Activated CD8-positive, alpha-beta T cell treated with anti-CD3 and anti-CD28 coated beads for 36 hours (primary cell): ENCODE results near the gene SUPT16H. TPM values are rescaled to one million over a fixed set of nuclear protein-coding genes. Genes with fewer than 3 reads are reported as not detected.
A peak's percentile ranks its signal among the peaks of the same experiment; 100 is the strongest.
"Not testable (repeated sequence)": the region's sequence is repeated elsewhere in the genome, so short reads cannot be mapped to it uniquely, and the experiment has no call there.

Source experiments
- ATAC-seq: fragments of 200-7000 bp; cut with Tn5 transposase; one replicate; pipeline ENCODE4 v1.10.0; 2021; ENCODE audit warnings: mild to moderate bottlenecking, moderate library complexity
- CTCF ChIA-PET: fragments of 350-600 bp; sonication (Branson Sonifier 250); formaldehyde crosslinking; loops from one replicate; lab custom pipeline; 2021; ENCODE audit warnings: antibody characterized with exemption; lab: Charles Lee
- POLR2A ChIA-PET: fragments of 350-600 bp; sonication (Branson Sonifier 250); formaldehyde crosslinking; loops from one replicate; lab custom pipeline; 2021; ENCODE audit warnings: antibody characterized with exemption; lab: Charles Lee
- DNase-seq: peaks from one replicate; pipeline ENCODE4 v3.0.0-alpha.2; 2020
- H3K27ac Mint-ChIP-seq: one replicate; pipeline ENCODE4 v1.8.0; 2021; ENCODE audit warnings: mild to moderate bottlenecking, mixed read lengths
- H3K27me3 Mint-ChIP-seq: one replicate; pipeline ENCODE4 v1.8.0; 2021; ENCODE audit warnings: mixed read lengths
- H3K36me3 Mint-ChIP-seq: one replicate; pipeline ENCODE4 v1.8.0; 2021; ENCODE audit warnings: low read depth, mixed read lengths
- H3K4me1 Mint-ChIP-seq: one replicate; pipeline ENCODE4 v1.8.0; 2021; ENCODE audit warnings: low read depth, mixed read lengths
- H3K4me3 Mint-ChIP-seq: one replicate; pipeline ENCODE4 v1.8.0; 2021; ENCODE audit warnings: mild to moderate bottlenecking, moderate library complexity, mixed read lengths
- H3K9me3 Mint-ChIP-seq: one replicate; pipeline ENCODE4 v1.8.0; 2021; ENCODE audit warnings: mixed read lengths
- intact Hi-C: fragments of 100-400 bp; cut with micrococcal nuclease; formaldehyde crosslinking; loops from one replicate; pipeline ENCODE4 v1.10.0; 2022
- total RNA-seq, 2 experiments: library from RNA; stranded (reverse); gene quantifications; one replicate each; pipeline ENCODE4 v1.2.3, GENCODE V29; 2021
- TF ChIP-seq, protein P1 (sequence below): fragments of 200-600 bp; IDR thresholded peaks from one replicate; pipeline ENCODE4 v1.8.0; 2022; ENCODE audit warnings: antibody characterized with exemption, mild to moderate bottlenecking

The SUPT16H gene
- total RNA-seq, 2 experiments from 2014 or later, result 171 to 173 TPM

DNA sequence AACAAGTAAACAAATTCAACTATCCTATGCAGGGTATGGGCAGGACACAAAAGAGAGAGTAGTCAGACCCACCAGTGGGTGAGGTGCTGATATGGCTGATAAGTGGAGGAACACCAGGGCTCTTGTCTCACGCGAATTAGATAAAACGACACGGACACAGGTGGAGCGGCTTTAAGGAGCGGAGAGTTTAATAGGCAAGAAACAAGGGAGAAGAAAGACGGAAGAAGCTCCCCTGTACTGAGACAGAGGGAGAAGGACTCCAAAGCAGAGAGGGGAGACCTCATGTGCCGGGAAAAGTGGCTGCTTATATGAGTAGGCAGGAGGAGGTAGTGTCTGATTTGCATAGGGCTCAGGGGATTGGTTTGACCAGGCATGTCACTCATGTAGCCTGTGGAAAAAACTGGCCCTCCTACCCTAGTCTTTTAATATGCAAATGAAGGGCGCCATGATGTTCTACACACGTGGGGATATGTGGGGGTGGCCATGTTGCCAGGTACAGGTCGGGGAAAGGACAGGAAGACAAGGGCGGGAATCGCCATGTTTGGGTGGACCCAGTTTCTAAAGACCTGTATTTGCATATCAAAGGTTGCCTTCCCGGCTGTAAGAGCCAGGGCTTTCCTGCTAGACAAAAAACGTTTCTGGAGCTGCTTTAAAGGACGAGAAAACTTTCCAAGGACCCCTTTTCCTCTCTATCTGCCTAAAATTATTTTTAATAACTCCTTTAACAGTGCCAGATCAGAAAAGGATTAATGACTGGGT, 75.2 kb downstream of the SUPT16H start:
- Mint-ChIP-seq H3K36me3 (no peaks in the 10 kb centered on the region), H3K9me3 (no peaks in the 10 kb centered on the region), H3K4me1 (peaks cover 24% of the 10 kb centered on the region), H3K27me3 (no peaks in the 10 kb centered on the region), H3K4me3 (peak overlapping the region; percentile 68), H3K27ac (peak overlapping the region; percentile 81)
- ATAC-seq (peak; percentile 93), DNase-seq (peak; percentile 91)
- intact Hi-C loops, result loop anchor here (5.0 kb wide), 1 partner anchor 41 kb away; the partner anchor contains the start of gene HNRNPC
- TF ChIP-seq, protein P1, sequence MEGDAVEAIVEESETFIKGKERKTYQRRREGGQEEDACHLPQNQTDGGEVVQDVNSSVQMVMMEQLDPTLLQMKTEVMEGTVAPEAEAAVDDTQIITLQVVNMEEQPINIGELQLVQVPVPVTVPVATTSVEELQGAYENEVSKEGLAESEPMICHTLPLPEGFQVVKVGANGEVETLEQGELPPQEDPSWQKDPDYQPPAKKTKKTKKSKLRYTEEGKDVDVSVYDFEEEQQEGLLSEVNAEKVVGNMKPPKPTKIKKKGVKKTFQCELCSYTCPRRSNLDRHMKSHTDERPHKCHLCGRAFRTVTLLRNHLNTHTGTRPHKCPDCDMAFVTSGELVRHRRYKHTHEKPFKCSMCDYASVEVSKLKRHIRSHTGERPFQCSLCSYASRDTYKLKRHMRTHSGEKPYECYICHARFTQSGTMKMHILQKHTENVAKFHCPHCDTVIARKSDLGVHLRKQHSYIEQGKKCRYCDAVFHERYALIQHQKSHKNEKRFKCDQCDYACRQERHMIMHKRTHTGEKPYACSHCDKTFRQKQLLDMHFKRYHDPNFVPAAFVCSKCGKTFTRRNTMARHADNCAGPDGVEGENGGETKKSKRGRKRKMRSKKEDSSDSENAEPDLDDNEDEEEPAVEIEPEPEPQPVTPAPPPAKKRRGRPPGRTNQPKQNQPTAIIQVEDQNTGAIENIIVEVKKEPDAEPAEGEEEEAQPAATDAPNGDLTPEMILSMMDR, result no peak
- CTCF ChIA-PET, result interaction anchor here (0.9 to 1.6 kb wide), 3 partner anchors 9 to 169 kb away, joined by 3 to 4 read pairs (median 3); partner anchors contain the start of gene TOX4
- POLR2A ChIA-PET, result interaction anchor here (0.5 to 1.7 kb wide), 7 partner anchors 20 to 199 kb away, joined by 3 to 10 read pairs (median 4); no protein-coding TSS in a partner anchor

- no peak for DNase-seq
- no peaks in the 10 kb centered on the region for H3K36me3 Mint-ChIP-seq
- H3K27ac Mint-ChIP-seq, result peak overlapping the region; percentile 81
- H3K27me3 Mint-ChIP-seq, result no peaks in the 10 kb centered on the region
- CTCF ChIA-PET, result interaction anchor here (0.9 to 1.6 kb wide), 3 partner anchors 9 to 169 kb away, joined by 3 to 4 read pairs (median 3); partner anchors contain the start of genes RPGRIP1 and TOX4
- TF ChIP-seq, protein P1, result no peak
- peak overlapping the region; percentile 68 for H3K4me3 Mint-ChIP-seq
- POLR2A ChIA-PET, result interaction anchor here (1.0 to 1.7 kb wide), 4 partner anchors 40 to 69 kb away, joined by 3 to 10 read pairs (median 5); no protein-coding TSS in a partner anchor
- no peak for ATAC-seq
- no peaks in the 10 kb centered on the region for H3K9me3 Mint-ChIP-seq
- H3K4me1 Mint-ChIP-seq, result peaks cover 24% of the 10 kb centered on the region
- intact Hi-C loops, result loop anchor here (5.0 kb wide), 1 partner anchor 41 kb away; the partner anchor contains the start of gene HNRNPC
Measured at GRCh38 chr14:21308132-21308478, 75.7 kb downstream of the SUPT16H start.

DNA sequence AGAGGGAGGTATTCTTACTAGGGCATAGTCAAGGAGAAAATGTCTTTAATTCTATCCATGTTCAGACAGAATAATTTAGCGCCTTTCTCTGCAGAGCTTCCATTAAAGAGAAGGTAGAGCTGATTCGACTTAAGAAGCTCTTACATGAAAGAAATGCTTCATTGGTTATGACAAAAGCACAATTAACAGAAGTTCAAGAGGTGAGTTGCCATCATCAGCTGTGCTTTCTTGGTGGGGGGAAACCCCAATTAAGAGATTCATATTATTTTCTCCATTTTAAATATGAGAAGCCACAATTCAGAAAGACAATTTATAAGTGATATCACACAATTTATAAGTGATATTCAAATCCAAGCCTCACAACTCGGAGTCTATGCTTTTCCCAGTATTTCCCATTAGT, 76.2 kb downstream of the SUPT16H start:
- TF ChIP-seq, protein P1, result no peak
- DNase-seq (no peak), ATAC-seq (no peak)
- no peak overlapping the region for H3K27ac Mint-ChIP-seq
- no peaks in the 10 kb centered on the region for H3K36me3 Mint-ChIP-seq
- no peaks in the 10 kb centered on the region for H3K27me3 Mint-ChIP-seq
- ChIA-PET POLR2A (interaction anchor here (1.0 to 1.7 kb wide), 4 partner anchors 40 to 69 kb away, joined by 3 to 10 read pairs (median 5); no protein-coding TSS in a partner anchor), CTCF (interaction anchor here (0.9 to 1.6 kb wide), 5 partner anchors 9 to 170 kb away, joined by 3 to 4 read pairs (median 3); partner anchors contain the start of genes RPGRIP1 and TOX4)
- H3K9me3 Mint-ChIP-seq, result no peaks in the 10 kb centered on the region
- intact Hi-C loops, result loop anchor here (5.0 kb wide), 1 partner anchor 40 kb away; the partner anchor contains the start of gene HNRNPC
- H3K4me1 Mint-ChIP-seq, result peaks cover 24% of the 10 kb centered on the region
- H3K4me3 Mint-ChIP-seq, result no peak overlapping the region

DNA sequence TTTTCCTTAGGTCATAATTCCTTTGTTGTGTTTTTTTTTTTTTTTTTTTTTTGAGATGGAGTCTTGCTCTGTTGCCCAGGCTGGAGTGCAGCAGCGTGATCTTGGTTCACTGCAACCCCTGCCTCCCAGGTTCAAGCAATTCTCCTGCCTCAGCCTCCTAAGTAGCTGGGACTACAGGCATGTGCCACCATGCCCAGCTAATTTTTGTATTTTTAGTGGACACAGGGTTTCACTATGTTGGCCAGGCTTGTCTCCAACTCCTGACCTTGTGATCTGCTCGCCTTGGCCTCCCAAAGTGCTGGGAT, 81.0 kb downstream of the SUPT16H start:
- H3K27me3 Mint-ChIP-seq, result peaks cover 13% of the 10 kb centered on the region
- H3K27ac Mint-ChIP-seq, ATAC-seq, intact Hi-C loops, H3K4me3 Mint-ChIP-seq, CTCF ChIA-PET, H3K36me3 Mint-ChIP-seq, H3K9me3 Mint-ChIP-seq, H3K4me1 Mint-ChIP-seq, DNase-seq: not testable (repeated sequence)
- POLR2A ChIA-PET, result interaction anchor here (1.3 kb wide), 1 partner anchor 19 kb away, joined by 3 read pairs; no protein-coding TSS in a partner anchor

GRCh38 chr14:21302013-21302835, 81.6 kb downstream of the SUPT16H start:
- intact Hi-C loops, result no loop called here
- DNase-seq (no peak), ATAC-seq (no peak)
- H3K36me3 Mint-ChIP-seq, result no peaks in the 10 kb centered on the region
- H3K27me3 Mint-ChIP-seq, result peaks cover 13% of the 10 kb centered on the region
- TF ChIP-seq, protein P1, result no peak
- no peaks in the 10 kb centered on the region for H3K9me3 Mint-ChIP-seq
- peaks cover 6% of the 10 kb centered on the region for H3K4me1 Mint-ChIP-seq
- POLR2A ChIA-PET, result interaction anchor here (1.3 kb wide), 1 partner anchor 19 kb away, joined by 3 read pairs; no protein-coding TSS in a partner anchor
- H3K27ac Mint-ChIP-seq, result no peak overlapping the region
- CTCF ChIA-PET, result no interaction called here
- H3K4me3 Mint-ChIP-seq, result no peak overlapping the region
